SHP77 treated with DMSO at 0.1 percent for 48 hours (cell line): ENCODE measurements around the gene MBTPS1.
"Not testable (repeated sequence)": the region's sequence is repeated elsewhere in the genome, so short reads cannot be mapped to it uniquely, and the experiment has no call there.

ENCODE experiments used
- DNase-seq: peaks from one replicate; lab custom pipeline; 2025; lab: John Stamatoyannopoulos, UW

MBTPS1 gene

GRCh38 chr16:84137287-84137686 is 20.5 kb upstream of the MBTPS1 start:
- no peak for DNase-seq

- DNase-seq = no peak
Measured at GRCh38 chr16:84136331-84137125, 19.8 kb upstream of the MBTPS1 start.

GRCh38 chr16:84132527-84133285 is 16.0 kb upstream of the MBTPS1 start:
- no peak for DNase-seq

- no peak for DNase-seq
Measured at GRCh38 chr16:84131117-84131516, 14.4 kb upstream of the MBTPS1 start.

GRCh38 chr16:84124257-84125073 is 7.7 kb upstream of the MBTPS1 start:
- DNase-seq = no peak

- peak; percentile 70 for DNase-seq
Measured at GRCh38 chr16:84121007-84121406, 4.3 kb upstream of the MBTPS1 start.

- DNase-seq = no peak
Measured at GRCh38 chr16:84120023-84120422, 3.3 kb upstream of the MBTPS1 start.

GRCh38 chr16:84119368-84119767 is 2.6 kb upstream of the MBTPS1 start:
- no peak for DNase-seq

- DNase-seq = not testable (repeated sequence)
Measured at GRCh38 chr16:84118315-84118714, 1.6 kb upstream of the MBTPS1 start.

GRCh38 chr16:84117494-84117843 is 727 bp upstream of the MBTPS1 start:
- peak; percentile 28 for DNase-seq

- peak; percentile 12 for DNase-seq
Measured at GRCh38 chr16:84115919-84116719, 623 bp downstream of the MBTPS1 start.

- DNase-seq = not testable (repeated sequence)
Measured at GRCh38 chr16:84111949-84112348, 4.8 kb downstream of the MBTPS1 start.

GRCh38 chr16:84111525-84111924 is 5.2 kb downstream of the MBTPS1 start:
- no peak for DNase-seq

GRCh38 chr16:84110527-84110926 is 6.2 kb downstream of the MBTPS1 start:
- DNase-seq = no peak

GRCh38 chr16:84109598-84110335 is 7.0 kb downstream of the MBTPS1 start:
- DNase-seq = no peak

- no peak for DNase-seq
Measured at GRCh38 chr16:84107921-84108320, 8.8 kb downstream of the MBTPS1 start.

GRCh38 chr16:84105948-84106740 is 10.6 kb downstream of the MBTPS1 start:
- no peak for DNase-seq

GRCh38 chr16:84105301-84105815 is 11.4 kb downstream of the MBTPS1 start:
- no peak for DNase-seq

GRCh38 chr16:84104231-84104630 is 12.5 kb downstream of the MBTPS1 start:
- no peak for DNase-seq

GRCh38 chr16:84103678-84104077 is 13.1 kb downstream of the MBTPS1 start:
- DNase-seq = no peak
